T-cell (primary cell): Measurements from ENCODE around the gene ABI3. TPM values are rescaled to one million over a fixed set of nuclear protein-coding genes. Genes with fewer than 3 reads are reported as not detected.
"Not testable (repeated sequence)": the region's sequence is repeated elsewhere in the genome, so short reads cannot be mapped to it uniquely, and the experiment has no call there.

ENCODE experiments used
- ATAC-seq, 4 experiments: fragments of 200-7000 bp in 3 of 4; fragments of 150-1000 bp in 1 of 4; cut with Tn5 transposase; replicated peaks in 1 of 4; 1 replicate in 3 of 4; 2 replicates in 1 of 4; pipeline ENCODE4 v1.10.0; 2021; ENCODE audit warnings: moderate library complexity in 3 of 4, mild to moderate bottlenecking in 2 of 4, moderate number of reproducible peaks in 1 of 4
- CTCF ChIA-PET, 2 donors: fragments of 300-600 bp; sonication (Branson Sonifier 250); formaldehyde crosslinking; loops; one replicate each; lab custom pipeline; 2022; ENCODE audit warnings: antibody characterized with exemption in 2 of 2; lab: Charles Lee
- POLR2A ChIA-PET, 2 donors: fragments of 300-600 bp; sonication (Branson Sonifier 250); formaldehyde crosslinking; loops; one replicate each; lab custom pipeline; 2022; ENCODE audit warnings: antibody characterized with exemption in 2 of 2; lab: Charles Lee
- DNase-seq, 35 experiments: peaks; one replicate each; pipeline versions ENCODE4 v3.0.0 to v3.0.0-alpha.2; 2013 to 2023
- H3K27ac ChIP-seq: one replicate; pipeline ENCODE4 v1.5.1; 2013; ENCODE audit warnings: low read length
- H3K27me3 ChIP-seq, 2 experiments: replicated peaks in 1 of 2; 1 replicate in 1 of 2; 2 replicates in 1 of 2; pipeline versions ENCODE4 v1.6.1 to v1.7.0; 2013; ENCODE audit warnings: low read length in 1 of 2, mixed read lengths in 1 of 2; ENCODE audit not compliant: control insufficient read depth in 2 of 2, insufficient read depth in 2 of 2; ENCODE audit errors: extremely low read depth in 1 of 2
- H3K36me3 ChIP-seq, 2 donors: 1 replicate in 1 of 2; 2 replicates in 1 of 2; pipeline versions ENCODE4 v1.6.1 to v1.7.0; 2013; ENCODE audit warnings: low read length in 1 of 2; ENCODE audit not compliant: control insufficient read depth in 2 of 2, insufficient read depth in 1 of 2; ENCODE audit errors: extremely low read depth in 1 of 2
- H3K4me1 ChIP-seq, 2 experiments: 1 replicate in 1 of 2; 2 replicates in 1 of 2; pipeline versions ENCODE4 v1.6.1 to v1.7.0; 2013; ENCODE audit warnings: low read length in 2 of 2, mixed read lengths in 1 of 2; ENCODE audit not compliant: insufficient read depth in 2 of 2, control insufficient read depth in 1 of 2; ENCODE audit errors: extremely low read depth in 1 of 2
- H3K4me3 ChIP-seq, 2 donors: 1 replicate in 1 of 2; 2 replicates in 1 of 2; pipeline versions ENCODE4 v1.5.1 to v1.7.0; 2013; ENCODE audit warnings: mild to moderate bottlenecking in 2 of 2, low read length in 1 of 2, moderate library complexity in 1 of 2; ENCODE audit not compliant: control insufficient read depth in 1 of 2; ENCODE audit errors: extremely low read depth in 1 of 2
- H3K9me3 ChIP-seq: 2 replicates; pipeline ENCODE4 v1.7.0; 2013
- H3K27ac Mint-ChIP-seq, 2 donors: one replicate each; pipeline ENCODE4 v1.8.0; 2020 to 2021; ENCODE audit warnings: mild to moderate bottlenecking in 2 of 2, mixed read lengths in 2 of 2
- H3K27me3 Mint-ChIP-seq, 2 donors: one replicate each; pipeline ENCODE4 v1.8.0; 2021 to 2022; ENCODE audit warnings: mixed read lengths in 2 of 2
- H3K36me3 Mint-ChIP-seq: one replicate; pipeline ENCODE4 v1.8.0; 2021; ENCODE audit warnings: mixed read lengths
- H3K4me1 Mint-ChIP-seq, 3 donors: one replicate each; pipeline ENCODE4 v1.8.0; 2020 to 2022; ENCODE audit warnings: mixed read lengths in 3 of 3, mild to moderate bottlenecking in 1 of 3
- H3K4me3 Mint-ChIP-seq, 3 donors: one replicate each; pipeline ENCODE4 v1.8.0; 2020 to 2022; ENCODE audit warnings: mild to moderate bottlenecking in 3 of 3, mixed read lengths in 3 of 3, moderate library complexity in 3 of 3
- H3K9me3 Mint-ChIP-seq, 3 donors: one replicate each; pipeline ENCODE4 v1.8.0; 2020 to 2022; ENCODE audit warnings: mixed read lengths in 3 of 3
- WGBS: methylation state at CpG from one replicate; pipeline ENCODE4 v1.1.5; 2013; ENCODE audit warnings: missing lambda C conversion rate; ENCODE audit not compliant: insufficient coverage; 5-methylcytosine and 5-hydroxymethylcytosine counted together
- total RNA-seq, 35 experiments: library from RNA in 6 of 35; stranded (reverse) in 6 of 35; fragments of 120-200 nt in 1 of 35; gene quantifications; one replicate each; pipeline versions ENCODE4 v1.2.1 to v1.2.4 and lab custom pipeline; 2013 to 2026

ABI3 gene
- total RNA-seq, 5 donors from 2014 or later (not counting 1 experiment from before 2014, with no cell fraction given) = 10.4 to 21.7 (median 18.3) TPM

DNA sequence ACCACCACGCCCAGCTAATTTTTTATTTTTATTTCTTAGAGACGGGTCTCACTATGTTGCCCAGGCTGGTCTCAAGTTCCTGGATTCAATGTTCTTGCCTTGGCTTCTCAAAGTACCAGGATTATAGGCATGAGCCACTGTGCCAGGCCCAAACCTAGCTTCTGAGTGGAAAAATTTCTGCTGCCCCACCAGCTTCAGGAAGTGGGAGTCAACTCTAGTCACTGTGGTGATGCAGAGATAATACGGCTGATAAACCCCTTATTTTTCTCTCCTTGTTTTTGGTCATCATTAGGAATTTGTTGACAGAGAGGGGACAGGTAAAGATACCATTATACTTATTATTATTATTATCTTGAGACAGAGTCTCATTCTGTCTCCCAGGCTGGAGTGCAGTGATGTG, 47.9 kb downstream of the ABI3 start:
- Histone ChIP-seq H3K9me3 (no peaks in the 10 kb centered on the region), H3K4me3 (no peak overlapping the region), H3K36me3 (no peaks in the 10 kb centered on the region), H3K27me3 (peaks cover 0 to 26% of the 10 kb centered on the region in 2 experiments), H3K27ac (no peak overlapping the region), H3K4me1 (peaks cover 5 to 17% of the 10 kb centered on the region in 2 experiments)
- Mint-ChIP-seq H3K9me3 (no peaks in the 10 kb centered on the region), H3K36me3 (no peaks in the 10 kb centered on the region), H3K4me3 (peak overlapping the region in 1 of 3 donors; percentile 79), H3K27ac (no peak overlapping the region), H3K27me3 (peaks cover 2 to 8% of the 10 kb centered on the region in 2 donors), H3K4me1 (peaks cover 9 to 11% (median 11%) of the 10 kb centered on the region in 3 donors)
- no peak for DNase-seq
- 100% methylated on average over 2 of the region's 3 CpGs for WGBS
- ATAC-seq = no peak
- ChIA-PET POLR2A (no interaction called here), CTCF (no interaction called here)

DNA sequence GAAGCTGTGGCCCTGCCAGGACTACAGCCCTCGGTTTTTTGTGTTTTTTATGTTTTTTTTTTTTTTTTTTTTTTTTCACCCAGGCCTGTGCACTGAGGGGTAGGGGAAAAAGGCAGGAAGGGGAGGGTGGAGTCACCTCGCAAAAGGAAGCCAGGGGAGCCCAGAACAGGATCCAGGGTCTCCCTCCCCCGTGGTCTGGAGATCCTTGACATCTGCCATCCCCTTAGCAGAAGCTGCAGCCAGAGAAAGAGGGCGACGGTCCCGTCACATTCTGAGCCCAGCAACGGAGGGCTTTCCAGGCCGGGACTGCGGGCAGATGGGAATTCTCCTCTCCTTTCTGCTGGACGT, 49.1 kb downstream of the ABI3 start:
- Histone ChIP-seq H3K9me3 (no peaks in the 10 kb centered on the region), H3K36me3 (no peaks in the 10 kb centered on the region), H3K27me3 (peaks cover 0 to 33% of the 10 kb centered on the region in 2 experiments), H3K27ac (no peak overlapping the region), H3K4me1 (peaks cover 5 to 17% of the 10 kb centered on the region in 2 experiments), H3K4me3 (peak overlapping the region; percentile 52 to 73)
- no peaks in the 10 kb centered on the region for H3K36me3 Mint-ChIP-seq
- ChIA-PET CTCF (interaction anchor here (0.5 to 1.1 kb wide), 2 partner anchors 47 to 80 kb away, joined by 4 to 8 read pairs; no protein-coding TSS in a partner anchor), POLR2A (interaction anchor here (0.7 kb wide), 2 partner anchors 22 to 226 kb away, joined by 6 to 8 read pairs; no protein-coding TSS in a partner anchor)
- peak overlapping the region; percentile 75 to 81 (median 79) for H3K4me3 Mint-ChIP-seq
- H3K27ac Mint-ChIP-seq = no peak overlapping the region
- H3K27me3 Mint-ChIP-seq = peaks cover 8% of the 10 kb centered on the region in 2 donors
- peaks cover 9 to 11% (median 11%) of the 10 kb centered on the region in 3 donors for H3K4me1 Mint-ChIP-seq
- no peak for ATAC-seq
- no peak for DNase-seq
- no peaks in the 10 kb centered on the region for H3K9me3 Mint-ChIP-seq
- WGBS = 17% methylated on average over 9 of the region's 10 CpGs

DNA sequence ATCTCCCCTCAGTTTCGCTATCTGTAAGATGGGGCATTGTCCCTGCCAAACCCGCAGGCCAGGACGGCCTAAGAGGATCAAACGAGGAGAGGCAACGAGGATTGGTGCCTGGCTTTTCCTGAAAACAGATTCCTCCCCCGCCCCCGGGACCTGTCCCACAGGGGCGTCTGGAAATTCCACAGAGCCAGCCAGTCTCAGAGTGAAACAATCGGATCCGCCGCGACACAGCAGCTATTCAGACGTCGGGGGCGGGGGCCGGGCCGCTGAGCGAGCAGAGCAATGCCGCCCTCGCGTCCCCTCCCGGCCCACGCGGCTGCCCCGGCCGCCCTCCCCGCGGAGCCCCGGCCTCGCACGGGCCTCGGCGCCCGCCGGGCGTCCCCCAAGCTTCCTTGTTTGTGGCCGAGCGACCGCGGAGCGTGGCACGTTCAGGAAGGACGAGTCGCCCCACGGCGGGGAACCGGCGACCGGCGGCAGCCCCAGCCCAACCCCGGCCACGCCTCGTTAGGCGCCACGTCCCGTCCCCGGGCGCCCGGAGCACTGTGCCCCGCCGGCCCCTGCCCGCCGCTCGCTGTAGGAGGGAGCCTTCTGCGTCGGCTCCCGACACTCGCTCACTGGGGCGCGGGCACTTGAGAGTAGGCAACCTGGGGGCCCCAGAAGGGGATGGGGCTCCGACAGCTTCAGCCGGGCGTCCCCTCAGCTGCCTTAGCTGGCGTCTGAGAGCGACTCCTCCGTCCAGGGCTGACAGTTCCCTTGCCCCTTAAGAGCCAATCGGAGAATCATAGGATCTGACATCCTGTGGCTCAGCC, 49.7 kb downstream of the ABI3 start:
- no peaks in the 10 kb centered on the region for H3K36me3 ChIP-seq
- H3K4me3 Mint-ChIP-seq = peak overlapping the region; percentile 75 to 81 (median 79)
- peak overlapping the region; percentile 52 to 73 for H3K4me3 ChIP-seq
- ChIA-PET POLR2A (no interaction called here), CTCF (interaction anchor here (0.5 to 1.1 kb wide), 2 partner anchors 48 to 80 kb away, joined by 4 to 8 read pairs; no protein-coding TSS in a partner anchor)
- H3K27me3 Mint-ChIP-seq = peaks cover 8 to 11% of the 10 kb centered on the region in 2 donors
- no peak overlapping the region for H3K27ac Mint-ChIP-seq
- peaks cover 0 to 33% of the 10 kb centered on the region in 2 experiments for H3K27me3 ChIP-seq
- H3K9me3 Mint-ChIP-seq = no peaks in the 10 kb centered on the region
- H3K9me3 ChIP-seq = no peaks in the 10 kb centered on the region
- under 1% methylated on average over 77 of the region's 77 CpGs for WGBS
- H3K36me3 Mint-ChIP-seq = no peaks in the 10 kb centered on the region
- DNase-seq = peak in 33 of 35 experiments; percentile 6 to 57 (median 29)
- peaks cover 9 to 11% (median 11%) of the 10 kb centered on the region in 3 donors for H3K4me1 Mint-ChIP-seq
- peaks cover 5 to 17% of the 10 kb centered on the region in 2 experiments for H3K4me1 ChIP-seq
- no peak overlapping the region for H3K27ac ChIP-seq
- peak; percentile 79 to 85 (median 82) for ATAC-seq

DNA sequence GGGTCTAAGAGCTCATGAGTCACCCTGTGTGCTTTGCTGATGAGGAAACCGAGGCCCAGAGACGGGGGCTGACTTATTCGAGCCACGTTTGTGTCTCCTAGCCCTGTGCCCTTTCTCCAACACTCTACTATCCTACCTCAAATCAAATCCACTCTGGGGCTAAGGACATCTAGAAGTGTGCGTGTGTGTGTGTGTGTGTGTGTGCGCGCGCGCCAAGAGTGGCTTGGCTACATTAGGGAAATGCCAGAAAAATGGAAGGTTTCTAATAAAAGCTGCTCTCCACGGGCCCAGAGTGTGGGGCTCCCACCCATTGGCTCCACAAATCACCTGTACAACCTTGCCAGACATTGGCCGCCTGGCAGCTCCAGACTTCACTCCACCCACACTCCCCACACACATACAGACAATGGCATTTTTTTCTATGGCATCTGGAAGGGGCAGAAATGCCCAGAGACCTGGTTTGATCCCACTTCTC, 50.3 kb downstream of the ABI3 start:
- no peaks in the 10 kb centered on the region for H3K36me3 Mint-ChIP-seq
- ChIA-PET CTCF (interaction anchor here in 1 of 2 donors (1.1 kb wide), 1 partner anchor 48 kb away, joined by 4 read pairs; no protein-coding TSS in a partner anchor), POLR2A (no interaction called here)
- H3K27me3 Mint-ChIP-seq = peaks cover 8 to 11% of the 10 kb centered on the region in 2 donors
- no peak overlapping the region for H3K27ac Mint-ChIP-seq
- ATAC-seq (peak in 2 of 4 experiments; percentile 4 to 67), DNase-seq (peak in 7 of 35 experiments; percentile 2 to 20 (median 10))
- Histone ChIP-seq H3K4me3 (peak overlapping the region; percentile 46 to 73), H3K9me3 (no peaks in the 10 kb centered on the region), H3K4me1 (peaks cover 5 to 17% of the 10 kb centered on the region in 2 experiments), H3K27me3 (peaks cover 0 to 33% of the 10 kb centered on the region in 2 experiments), H3K36me3 (no peaks in the 10 kb centered on the region), H3K27ac (no peak overlapping the region)
- 67% methylated on average over 2 of the region's 11 CpGs for WGBS
- H3K9me3 Mint-ChIP-seq = no peaks in the 10 kb centered on the region
- H3K4me3 Mint-ChIP-seq = peak overlapping the region; percentile 73 to 79 (median 77)
- peaks cover 9 to 11% (median 11%) of the 10 kb centered on the region in 3 donors for H3K4me1 Mint-ChIP-seq

- CTCF ChIA-PET, POLR2A ChIA-PET: not testable (repeated sequence)
- H3K27me3 Mint-ChIP-seq = peaks cover 8 to 11% of the 10 kb centered on the region in 2 donors
Measured at GRCh38 chr17:49261540-49261939, 51.0 kb downstream of the ABI3 start.

DNA sequence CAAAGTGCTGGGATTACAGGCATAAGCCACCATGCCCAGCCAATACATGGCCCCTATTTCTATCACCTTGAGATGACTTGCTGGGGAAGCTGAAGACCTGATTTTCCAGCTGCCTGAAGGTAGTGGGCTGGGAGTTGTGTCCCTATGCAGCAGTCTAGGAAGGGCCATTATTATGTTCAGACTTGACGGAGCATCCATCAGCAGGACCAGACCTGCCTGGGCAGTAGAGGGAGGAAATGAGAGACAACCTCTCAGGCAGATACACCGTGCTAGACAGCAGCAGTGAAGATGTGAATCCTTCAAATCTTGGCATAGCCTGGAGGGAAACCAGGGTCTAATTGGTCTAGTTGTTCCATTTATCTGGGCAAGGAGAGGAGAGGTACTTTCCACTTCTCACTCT, 55.7 kb downstream of the ABI3 start:
- Histone ChIP-seq H3K36me3 (no peaks in the 10 kb centered on the region), H3K9me3 (no peaks in the 10 kb centered on the region), H3K4me3 (no peak overlapping the region), H3K27me3 (peaks cover 0 to 12% of the 10 kb centered on the region in 2 experiments), H3K4me1 (no peaks in the 10 kb centered on the region), H3K27ac (no peak overlapping the region)
- ATAC-seq (no peak), DNase-seq (no peak)
- Mint-ChIP-seq H3K4me3 (no peak overlapping the region), H3K36me3 (no peaks in the 10 kb centered on the region), H3K27ac (no peak overlapping the region), H3K4me1 (peaks cover under 1 to 1% (median 1%) of the 10 kb centered on the region in 3 donors), H3K9me3 (no peaks in the 10 kb centered on the region), H3K27me3 (peaks cover 1 to 11% of the 10 kb centered on the region in 2 donors)
- ChIA-PET CTCF (no interaction called here), POLR2A (no interaction called here)
- 89% methylated on average over 2 of the region's 2 CpGs for WGBS

More at GRCh38 chr17:49261540-49261939, 51.0 kb downstream of the ABI3 start:
- H3K36me3 ChIP-seq, ATAC-seq, H3K9me3 ChIP-seq, H3K27ac ChIP-seq, H3K36me3 Mint-ChIP-seq, H3K4me3 ChIP-seq, H3K9me3 Mint-ChIP-seq, DNase-seq, H3K27ac Mint-ChIP-seq: not testable (repeated sequence)
- peaks cover 5 to 17% of the 10 kb centered on the region in 2 experiments for H3K4me1 ChIP-seq
- Mint-ChIP-seq H3K4me3 (peak overlapping the region in 2 of 3 donors; percentile 77 to 79), H3K4me1 (peaks cover 9 to 11% (median 11%) of the 10 kb centered on the region in 3 donors)
- 96% methylated on average over 9 of the region's 9 CpGs for WGBS
- peaks cover 0 to 33% of the 10 kb centered on the region in 2 experiments for H3K27me3 ChIP-seq
